Colonic mucosa (tissue), 4 donors: ENCODE measurements around the gene THOP1. TPM values are rescaled to one million over a fixed set of nuclear protein-coding genes. Genes with fewer than 3 reads are reported as not detected.
A peak's percentile ranks its signal among the peaks of the same experiment; 100 is the strongest.

Source experiments
- DNase-seq: peaks from one replicate; pipeline ENCODE4 v3.0.0-alpha.2; 2020
- H3K27ac ChIP-seq: fragments of 200-600 bp; one replicate; pipeline ENCODE4 v1.8.0; 2021
- H3K27me3 ChIP-seq: fragments of 200-600 bp; one replicate; pipeline ENCODE4 v1.8.0; 2021
- H3K36me3 ChIP-seq: fragments of 200-600 bp; one replicate; pipeline ENCODE4 v1.8.0; 2021
- H3K4me1 ChIP-seq: fragments of 200-600 bp; one replicate; pipeline ENCODE4 v1.8.0; 2021; ENCODE audit warnings: mild to moderate bottlenecking
- H3K4me3 ChIP-seq: fragments of 200-600 bp; one replicate; pipeline ENCODE4 v1.8.0; 2021
- H3K9ac ChIP-seq, 2 donors: one replicate each; pipeline ENCODE4 v1.7.0; 2013; ENCODE audit warnings: control low read depth in 2 of 2, low read depth in 2 of 2, low read length in 2 of 2
- H3K9me3 ChIP-seq: fragments of 200-600 bp; one replicate; pipeline ENCODE4 v1.8.0; 2021
- CTCF ChIP-seq: fragments of 200-600 bp; IDR thresholded peaks from one replicate; pipeline ENCODE4 v1.8.0; 2022; ENCODE audit warnings: antibody characterized with exemption, mild to moderate bottlenecking
- intact Hi-C: fragments of 100-400 bp; cut with DNase I; formaldehyde crosslinking; loops from one replicate; pipeline ENCODE4 v1.14.1; 2022
- total RNA-seq, 2 donors: library from RNA; stranded (reverse); fragmentation: NEBNext Ultra II Directional in 1 of 2; extraction: Animal tissue kit (Norgen Biotek cat#: 25700) in 1 of 2; gene quantifications; one replicate each; pipeline ENCODE4 v1.2.1, GENCODE V29; 2021
- donor health status: healthy.
- donor health status: DM: no; HTN: no; CAD: no.
- donor health status: DM: no; HTN: no; CAD: no.

The THOP1 gene
- total RNA-seq, 2 donors from 2014 or later = 45.5 to 139 TPM

DNA sequence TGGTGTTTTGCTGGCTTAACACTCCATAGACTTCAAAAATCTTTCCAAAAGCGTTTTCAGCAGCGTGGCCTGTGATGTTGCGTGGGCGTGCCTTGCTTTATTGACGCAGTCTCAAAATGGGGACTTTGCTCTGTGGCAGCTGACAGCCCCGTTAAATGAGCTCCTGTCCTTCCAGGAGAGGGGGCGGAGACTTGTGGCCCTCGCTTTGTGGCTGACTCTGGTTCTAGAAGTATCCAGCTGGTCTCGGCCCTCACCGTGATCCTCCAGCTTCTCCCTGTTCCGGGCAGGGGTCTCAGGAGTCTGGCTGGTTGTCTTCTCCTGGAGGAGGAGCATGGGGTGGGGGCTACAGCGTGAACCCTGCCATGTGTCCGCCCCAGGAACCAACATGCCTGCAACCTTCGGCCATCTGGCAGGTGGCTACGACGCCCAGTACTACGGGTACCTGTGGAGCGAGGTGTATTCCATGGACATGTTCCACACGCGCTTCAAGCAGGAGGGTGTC lies 26.0 kb downstream of the THOP1 start:
- Histone ChIP-seq H3K4me3 (no peak overlapping the region), H3K27ac (peak overlapping the region; percentile 55), H3K9ac (peak overlapping the region; percentile 27 to 67), H3K36me3 (peaks cover 5% of the 10 kb centered on the region), H3K27me3 (no peaks in the 10 kb centered on the region), H3K9me3 (no peaks in the 10 kb centered on the region), H3K4me1 (no peaks in the 10 kb centered on the region)
- intact Hi-C loops = no loop called here
- TF ChIP-seq CTCF = no peak
- peak; percentile 76 for DNase-seq

DNA sequence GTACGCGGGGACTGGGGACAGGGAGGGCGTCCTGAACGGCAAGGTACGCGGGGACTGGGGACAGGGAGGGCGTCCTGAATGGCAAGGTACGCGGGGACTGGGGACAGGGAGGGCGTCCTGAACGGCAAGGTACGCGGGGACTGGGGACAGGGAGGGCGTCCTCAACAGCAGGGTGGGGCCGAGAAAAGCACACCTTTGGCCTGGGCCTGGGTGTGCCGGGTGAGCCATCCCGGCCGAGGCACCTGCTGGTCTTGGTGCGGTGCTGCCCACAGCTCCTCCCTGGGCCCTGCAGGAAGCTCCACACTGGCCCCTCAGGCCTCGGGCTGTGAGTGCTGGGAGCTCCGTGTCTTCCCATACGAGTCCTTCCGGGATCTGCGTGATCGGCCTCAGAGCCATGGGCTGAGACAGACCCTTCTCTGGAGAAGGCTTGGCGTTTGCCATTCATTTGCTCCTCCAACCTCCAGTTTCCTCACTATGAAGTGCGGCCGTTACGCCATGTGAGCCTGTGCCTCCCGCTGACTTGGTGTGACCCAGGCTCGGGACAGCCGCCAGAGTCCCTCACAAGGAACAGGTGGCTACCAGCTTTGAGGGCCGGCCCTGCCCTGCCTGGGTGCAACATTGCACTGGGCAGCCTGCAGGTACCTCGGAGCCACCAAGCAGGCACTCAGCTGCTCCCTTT lies 26.6 kb downstream of the THOP1 start:
- peak overlapping the region; percentile 30 to 70 for H3K9ac ChIP-seq
- peak; percentile 72 for DNase-seq
- peaks cover 5% of the 10 kb centered on the region for H3K36me3 ChIP-seq
- no peaks in the 10 kb centered on the region for H3K9me3 ChIP-seq
- no peaks in the 10 kb centered on the region for H3K4me1 ChIP-seq
- TF ChIP-seq CTCF = no peak
- no peaks in the 10 kb centered on the region for H3K27me3 ChIP-seq
- H3K27ac ChIP-seq = peak overlapping the region; percentile 55
- H3K4me3 ChIP-seq = no peak overlapping the region
- intact Hi-C loops = no loop called here

DNA sequence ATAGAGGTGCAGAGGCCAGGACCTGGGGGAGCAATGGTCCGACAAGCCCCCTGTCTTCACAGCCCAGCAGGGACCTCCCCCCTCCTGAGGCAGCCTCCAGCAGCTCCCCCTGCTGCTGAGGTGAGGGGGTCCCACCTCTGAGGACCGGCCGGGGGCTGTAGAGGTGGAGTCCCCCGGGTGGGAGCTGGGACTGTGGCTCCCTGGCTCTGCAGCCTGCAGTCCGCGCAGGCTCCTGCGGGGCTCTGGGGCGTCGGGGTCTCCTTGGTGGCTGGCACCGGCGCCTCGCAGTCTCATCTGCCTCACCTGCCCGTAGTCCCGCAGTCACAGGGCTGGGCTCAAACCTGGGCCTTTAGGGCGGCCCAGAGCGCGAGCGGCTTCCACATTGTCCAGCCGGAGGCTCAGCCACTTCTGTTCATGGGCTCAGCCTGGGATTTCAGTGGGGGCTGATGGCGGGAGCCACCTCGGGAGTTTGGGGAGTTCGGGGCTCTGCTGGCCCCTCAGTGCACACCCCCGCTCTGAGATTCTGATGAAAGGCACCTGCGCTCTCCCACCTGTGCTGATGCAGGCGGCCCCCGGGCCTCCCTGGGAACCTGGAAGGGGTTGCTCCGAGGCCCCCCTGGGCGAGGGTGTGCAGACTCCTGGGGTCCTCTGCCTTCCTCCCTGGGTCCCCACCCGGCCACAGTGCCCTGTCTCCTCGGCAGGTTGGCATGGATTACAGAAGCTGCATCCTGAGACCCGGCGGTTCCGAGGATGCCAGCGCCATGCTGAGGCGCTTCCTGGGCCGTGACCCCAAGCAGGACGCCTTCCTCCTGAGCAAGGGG lies 27.3 kb downstream of the THOP1 start:
- no peak for DNase-seq
- Histone ChIP-seq H3K9ac (peak overlapping the region; percentile 30 to 70), H3K9me3 (no peaks in the 10 kb centered on the region), H3K27ac (no peak overlapping the region), H3K27me3 (no peaks in the 10 kb centered on the region), H3K4me1 (no peaks in the 10 kb centered on the region), H3K36me3 (peaks cover 5% of the 10 kb centered on the region), H3K4me3 (no peak overlapping the region)
- TF ChIP-seq CTCF = no peak
- intact Hi-C loops = no loop called here

DNA sequence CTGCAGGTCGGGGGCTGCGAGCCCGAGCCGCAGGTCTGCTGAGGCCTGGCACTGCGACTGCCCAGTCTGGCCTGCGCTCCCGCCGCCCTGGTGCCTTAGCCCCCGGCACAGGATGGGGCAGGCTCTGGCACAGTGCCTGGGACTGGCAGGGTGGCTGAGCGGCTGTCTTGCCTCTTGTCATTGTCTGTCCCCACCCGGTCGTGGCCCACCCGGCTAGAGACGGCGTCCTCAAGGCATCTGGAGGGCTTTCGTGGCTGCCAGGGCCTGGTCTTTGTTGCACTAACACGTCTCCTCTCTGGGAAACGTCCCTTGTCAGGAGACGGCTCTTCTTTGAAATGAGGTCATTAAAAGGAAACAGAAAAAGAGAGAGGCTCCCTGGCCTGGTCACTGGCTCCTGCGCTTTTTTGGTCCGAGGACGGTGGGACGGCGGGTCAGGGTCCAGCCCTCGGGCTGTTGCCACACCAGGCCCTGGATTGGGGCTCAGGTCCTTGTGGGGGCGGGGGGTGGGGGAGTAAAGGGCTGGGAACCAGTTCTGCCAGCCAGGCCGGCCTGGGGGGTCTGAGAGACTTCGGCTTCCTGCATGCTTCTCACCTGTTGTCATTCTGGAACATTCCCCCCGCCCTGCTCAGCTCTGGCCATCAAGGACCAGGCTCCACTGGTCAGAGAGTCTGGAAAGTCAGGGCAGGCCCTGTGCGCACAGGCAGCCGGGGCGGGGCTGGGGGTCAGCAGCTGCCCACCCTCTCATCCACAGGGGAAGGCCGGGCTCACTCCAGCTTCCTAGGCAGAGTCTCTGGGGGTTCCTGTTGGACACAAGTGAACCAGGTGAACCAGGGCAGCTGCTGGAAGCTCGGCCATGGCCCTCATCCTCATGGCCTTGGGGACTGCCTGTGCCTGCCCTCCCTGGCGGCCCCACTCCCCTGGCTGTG lies 28.2 kb downstream of the THOP1 start:
- Histone ChIP-seq H3K27me3 (no peaks in the 10 kb centered on the region), H3K4me3 (no peak overlapping the region), H3K9ac (no peak overlapping the region), H3K9me3 (no peaks in the 10 kb centered on the region), H3K27ac (no peak overlapping the region), H3K36me3 (peaks cover 5% of the 10 kb centered on the region), H3K4me1 (no peaks in the 10 kb centered on the region)
- TF ChIP-seq CTCF = no peak
- DNase-seq = no peak
- intact Hi-C loops = no loop called here

DNA sequence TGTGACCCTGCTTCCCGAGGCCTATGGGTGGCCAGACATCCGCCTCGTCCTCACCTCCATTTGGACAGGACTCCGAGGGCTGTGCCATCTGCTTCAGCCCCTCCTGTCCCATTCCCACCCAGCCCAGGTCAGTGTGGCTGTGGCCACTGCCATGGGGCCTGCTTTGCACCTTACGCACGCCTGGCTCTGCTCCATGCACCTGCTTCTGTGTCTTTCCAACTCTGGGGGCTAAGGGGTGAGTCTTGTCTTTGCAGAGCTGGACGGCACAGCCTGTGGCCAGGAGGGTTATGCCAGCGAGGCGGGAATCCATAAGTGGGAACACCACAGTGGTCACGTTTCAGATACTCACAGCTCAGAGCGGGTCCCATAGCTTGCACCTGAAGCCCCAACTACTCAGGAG lies 29.1 kb downstream of the THOP1 start:
- no peak for DNase-seq
- H3K4me3 ChIP-seq = no peak overlapping the region
- intact Hi-C loops = no loop called here

More for the DNA sequence above, 29.1 kb downstream of the THOP1 start:
- Histone ChIP-seq H3K4me1 (no peaks in the 10 kb centered on the region), H3K27ac (no peak overlapping the region), H3K36me3 (peaks cover 5% of the 10 kb centered on the region), H3K27me3 (no peaks in the 10 kb centered on the region), H3K9ac (no peak overlapping the region), H3K9me3 (no peaks in the 10 kb centered on the region)
- no peak for TF ChIP-seq CTCF
